ENCODE data around the gene CYTH1. TPM values are rescaled to one million over a fixed set of nuclear protein-coding genes. Genes with fewer than 3 reads are reported as not detected.

CYTH1 gene
- total RNA-seq, 1 experiment from 2014 or later = 34.3 TPM

GRCh38 chr17:78624324-78625151 is 157.5 kb downstream of the CYTH1 start:
- intact Hi-C loops (cut with micrococcal nuclease) = no loop called here
- Histone ChIP-seq H3K9me3 (ENCODE audit: control insufficient read depth in 1 of 2, insufficient read depth in 1 of 2, low read depth in 1 of 2, low read length in 2 of 2) (no peaks in the 10 kb centered on the region), H2AFZ (ENCODE audit: low read depth, low read length, poor library complexity, severe bottlenecking) (no peak overlapping the region), H3K27ac (ENCODE audit: low read depth, low read length) (no peak overlapping the region), H3K36me3 (ENCODE audit: control insufficient read depth in 1 of 2, insufficient read depth in 2 of 2, low read length in 2 of 2) (no peaks in the 10 kb centered on the region), H3K9ac (ENCODE audit: low read length) (no peak overlapping the region), H3K4me3 (replicated peaks in 1 of 2; ENCODE audit: low read depth in 1 of 2, low read length in 2 of 2) (no peak overlapping the region), H3K4me1 (ENCODE audit: control insufficient read depth in 1 of 2, insufficient read depth in 2 of 2, low read length in 2 of 2) (no peaks in the 10 kb centered on the region), H3K79me2 (ENCODE audit: insufficient read depth, low read length) (no peaks in the 10 kb centered on the region), H3K27me3 (ENCODE audit: insufficient read depth, low read length) (no peaks in the 10 kb centered on the region), H4K20me1 (ENCODE audit: insufficient read depth) (no peaks in the 10 kb centered on the region), H3K4me2 (ENCODE audit: low read length) (no peak overlapping the region), H3K9me2 (ENCODE audit: insufficient read depth) (no peaks in the 10 kb centered on the region)
- ATAC-seq = no peak
- BruUV-seq (replicated peaks) = no TSS peak
- RAD21 ChIA-PET (ENCODE audit: low non-redundant PET in 1 of 2, low total read pairs in 2 of 2, uncharacterized antibody in 2 of 2, unreplicated experiment in 2 of 2) = no interaction called here
- POLR2A ChIA-PET = no interaction called here
- TF ChIP-seq SP1 (IDR thresholded peaks at IDR 0.05; ENCODE audit: low read depth) (no peak), RAD21 (IDR thresholded peaks at IDR 0.05; ENCODE audit: low read depth) (no peak), CTCF (IDR thresholded peaks at IDR 0.05 in 2 of 3, conservative IDR thresholded peaks at IDR 0.05 in 1 of 3; ENCODE audit: borderline replicate concordance in 1 of 3, insufficient read depth in 1 of 3, low read depth in 2 of 3, low read length in 2 of 3) (no peak), ZNF274 (IDR thresholded peaks at IDR 0.05; ENCODE audit: low read depth, low read length) (no peak), POLR2A (IDR thresholded peaks at IDR 0.05; ENCODE audit: borderline replicate concordance, extremely low read depth, insufficient read depth, insufficient read length) (no peak), CEBPB (IDR thresholded peaks at IDR 0.05; ENCODE audit: low read depth) (no peak), ELF1 (IDR thresholded peaks at IDR 0.05; ENCODE audit: borderline replicate concordance, low read depth) (no peak), EZH2phosphoT487 (IDR thresholded peaks at IDR 0.05; ENCODE audit: borderline replicate concordance) (no peak), ZBTB33 (IDR thresholded peaks at IDR 0.05; ENCODE audit: extremely low read depth, insufficient replicate concordance, low read length) (no peak), JUND (IDR thresholded peaks at IDR 0.05) (no peak), ATF3 (IDR thresholded peaks at IDR 0.05) (no peak), REST (IDR thresholded peaks at IDR 0.05; ENCODE audit: low read depth) (no peak), YY1 (IDR thresholded peaks at IDR 0.05; ENCODE audit: extremely low read depth, insufficient replicate concordance, low read depth, low read length) (no peak), EGR1 (IDR thresholded peaks at IDR 0.05; ENCODE audit: low read depth) (no peak), SRF (IDR thresholded peaks at IDR 0.05; ENCODE audit: low read depth) (no peak), MAX (IDR thresholded peaks at IDR 0.05) (no peak), EZH2 (IDR thresholded peaks at IDR 0.05) (no peak), ZFX (IDR thresholded peaks at IDR 0.05) (no peak), SIN3A (IDR thresholded peaks at IDR 0.05; ENCODE audit: low read depth) (no peak), POLR2AphosphoS5 (IDR thresholded peaks at IDR 0.05; ENCODE audit: low read depth, low read length) (no peak)
- no peak for DNase-seq (ENCODE audit: low read depth, low spot score)
- CTCF ChIA-PET = no interaction called here

All from HCT116 (cell line).